PC-9 (cell line): ENCODE results near the gene HES7.

Experiments
- EZH2 ChIP-seq: fragments of 200-600 bp; sonication (generic); IDR thresholded peaks from 2 replicates; pipeline ENCODE4 v1.8.0; 2017; ENCODE audit warnings: antibody characterized with exemption, low read depth
- TF ChIP-seq, protein P1 (sequence below): fragments of 200-600 bp; sonication (generic); conservative IDR thresholded peaks from 2 replicates; pipeline ENCODE4 v1.6.1; 2017; ENCODE audit warnings: mixed run types, antibody characterized with exemption, mild to moderate bottlenecking, moderate library complexity

DNA sequence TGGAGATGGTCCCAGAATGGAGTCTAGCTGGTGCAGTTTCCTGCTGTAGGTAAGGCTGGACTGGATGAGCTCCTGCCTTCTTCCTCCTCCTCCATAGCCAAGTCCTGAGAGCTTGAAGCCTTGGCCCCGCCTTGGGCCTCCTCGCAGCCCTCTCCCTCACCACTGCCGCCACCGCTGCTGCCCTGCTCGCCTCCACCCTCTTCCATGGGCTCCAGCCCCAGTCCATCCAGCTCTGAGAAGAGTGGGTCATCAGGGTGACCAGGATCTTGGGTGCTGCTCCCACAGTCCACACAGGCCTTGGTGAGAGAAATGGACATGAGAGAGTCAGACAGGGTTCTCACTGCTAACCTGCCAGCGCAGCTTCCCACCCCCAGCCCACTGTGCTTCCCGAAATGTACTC is 17.1 kb upstream of the HES7 start:
- TF ChIP-seq, protein P1, sequence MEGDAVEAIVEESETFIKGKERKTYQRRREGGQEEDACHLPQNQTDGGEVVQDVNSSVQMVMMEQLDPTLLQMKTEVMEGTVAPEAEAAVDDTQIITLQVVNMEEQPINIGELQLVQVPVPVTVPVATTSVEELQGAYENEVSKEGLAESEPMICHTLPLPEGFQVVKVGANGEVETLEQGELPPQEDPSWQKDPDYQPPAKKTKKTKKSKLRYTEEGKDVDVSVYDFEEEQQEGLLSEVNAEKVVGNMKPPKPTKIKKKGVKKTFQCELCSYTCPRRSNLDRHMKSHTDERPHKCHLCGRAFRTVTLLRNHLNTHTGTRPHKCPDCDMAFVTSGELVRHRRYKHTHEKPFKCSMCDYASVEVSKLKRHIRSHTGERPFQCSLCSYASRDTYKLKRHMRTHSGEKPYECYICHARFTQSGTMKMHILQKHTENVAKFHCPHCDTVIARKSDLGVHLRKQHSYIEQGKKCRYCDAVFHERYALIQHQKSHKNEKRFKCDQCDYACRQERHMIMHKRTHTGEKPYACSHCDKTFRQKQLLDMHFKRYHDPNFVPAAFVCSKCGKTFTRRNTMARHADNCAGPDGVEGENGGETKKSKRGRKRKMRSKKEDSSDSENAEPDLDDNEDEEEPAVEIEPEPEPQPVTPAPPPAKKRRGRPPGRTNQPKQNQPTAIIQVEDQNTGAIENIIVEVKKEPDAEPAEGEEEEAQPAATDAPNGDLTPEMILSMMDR, result no peak
- TF ChIP-seq EZH2, result no peak
